Immature natural killer cell (primary cell): Measurements from ENCODE around the gene C1orf167. TPM values are rescaled to one million over a fixed set of nuclear protein-coding genes. Genes with fewer than 3 reads are reported as not detected.

ENCODE experiments used
- DNase-seq, 3 donors: peaks; one replicate each; pipeline ENCODE4 v3.0.0; 2022; ENCODE audit warnings: mixed read lengths in 1 of 3
- H3K27ac Mint-ChIP-seq, 6 donors: one replicate each; pipeline ENCODE4 v1.8.0; 2020; ENCODE audit warnings: mixed read lengths in 6 of 6, mild to moderate bottlenecking in 5 of 6, inconsistent platforms in 4 of 6, moderate library complexity in 3 of 6
- H3K27me3 Mint-ChIP-seq, 3 donors: one replicate each; pipeline ENCODE4 v1.8.0; 2020 to 2021; ENCODE audit warnings: low read depth in 3 of 3, mild to moderate bottlenecking in 3 of 3, mixed read lengths in 3 of 3, moderate library complexity in 3 of 3, inconsistent platforms in 1 of 3
- H3K36me3 Mint-ChIP-seq, 3 donors: one replicate each; pipeline ENCODE4 v1.8.0; 2020; ENCODE audit warnings: mixed read lengths in 3 of 3, inconsistent platforms in 2 of 3, mild to moderate bottlenecking in 2 of 3
- H3K4me1 Mint-ChIP-seq, 2 donors: one replicate each; pipeline ENCODE4 v1.8.0; 2020; ENCODE audit warnings: inconsistent platforms in 2 of 2, mild to moderate bottlenecking in 2 of 2, mixed read lengths in 2 of 2, moderate library complexity in 1 of 2
- H3K4me3 Mint-ChIP-seq, 5 donors: one replicate each; pipeline ENCODE4 v1.8.0; 2020; ENCODE audit warnings: mild to moderate bottlenecking in 5 of 5, mixed read lengths in 5 of 5, inconsistent platforms in 3 of 5, moderate library complexity in 3 of 5
- H3K9me3 Mint-ChIP-seq, 6 donors: one replicate each; pipeline ENCODE4 v1.8.0; 2020; ENCODE audit warnings: mild to moderate bottlenecking in 6 of 6, mixed read lengths in 6 of 6, inconsistent platforms in 4 of 6, moderate library complexity in 3 of 6
- polyA plus RNA-seq, 3 donors: library from polyadenylated mRNA; unstranded; fragments of 300-500 nt; fragmentation: Illumina TruSeq; gene quantifications; one replicate each; pipeline ENCODE4 v1.2.3, GENCODE V29; 2021

The C1orf167 gene
- polyA plus RNA-seq, 3 donors from 2014 or later: 3.0 TPM; not detected in 2

GRCh38 chr1:11761285-11761684 lies 708 bp upstream of the C1orf167 start:
- Mint-ChIP-seq H3K9me3 (no peaks in the 10 kb centered on the region), H3K4me1 (peaks cover 4 to 6% of the 10 kb centered on the region in 2 donors), H3K27ac (no peak overlapping the region), H3K4me3 (peak overlapping the region in 3 of 5 donors; percentile 44 to 60 (median 47)), H3K27me3 (peaks cover 4 to 14% (median 11%) of the 10 kb centered on the region in 3 donors), H3K36me3 (peaks cover 0 to 3% (median 0%) of the 10 kb centered on the region in 3 donors)
- no peak for DNase-seq

DNA sequence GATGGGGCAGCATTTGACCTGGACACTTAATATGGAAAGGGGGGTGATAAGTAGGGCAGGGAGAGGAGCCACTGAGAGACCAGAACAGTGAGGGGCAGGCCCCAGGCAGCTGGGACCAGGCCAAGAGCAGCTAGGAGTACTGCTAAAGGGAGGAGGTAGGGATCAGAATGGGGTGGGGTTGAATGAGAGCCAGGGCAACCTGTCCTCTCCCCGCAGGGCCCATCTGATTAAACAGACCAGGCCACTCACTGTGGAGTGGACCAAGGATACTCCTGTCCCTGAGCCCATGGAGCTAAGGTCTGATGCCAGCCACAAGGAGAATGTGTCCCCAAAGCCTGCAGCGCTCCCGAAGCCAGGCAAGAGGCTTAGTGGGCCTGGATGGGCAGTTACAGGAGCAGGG lies 2.1 kb downstream of the C1orf167 start:
- no peaks in the 10 kb centered on the region for H3K9me3 Mint-ChIP-seq
- H3K36me3 Mint-ChIP-seq: peaks cover 0 to 3% (median 0%) of the 10 kb centered on the region in 3 donors
- H3K27me3 Mint-ChIP-seq: peaks cover 4 to 13% (median 11%) of the 10 kb centered on the region in 3 donors
- H3K27ac Mint-ChIP-seq: no peak overlapping the region
- H3K4me1 Mint-ChIP-seq: peaks cover 4 to 6% of the 10 kb centered on the region in 2 donors
- H3K4me3 Mint-ChIP-seq: no peak overlapping the region
- DNase-seq: no peak

- Mint-ChIP-seq H3K9me3 (no peaks in the 10 kb centered on the region), H3K27ac (no peak overlapping the region), H3K4me1 (peaks cover 4 to 6% of the 10 kb centered on the region in 2 donors), H3K36me3 (peaks cover 0 to 3% (median 0%) of the 10 kb centered on the region in 3 donors), H3K4me3 (no peak overlapping the region), H3K27me3 (peaks cover 4 to 13% (median 9%) of the 10 kb centered on the region in 3 donors)
- no peak for DNase-seq
Observed at GRCh38 chr1:11764519-11764918, 2.5 kb downstream of the C1orf167 start.

DNA sequence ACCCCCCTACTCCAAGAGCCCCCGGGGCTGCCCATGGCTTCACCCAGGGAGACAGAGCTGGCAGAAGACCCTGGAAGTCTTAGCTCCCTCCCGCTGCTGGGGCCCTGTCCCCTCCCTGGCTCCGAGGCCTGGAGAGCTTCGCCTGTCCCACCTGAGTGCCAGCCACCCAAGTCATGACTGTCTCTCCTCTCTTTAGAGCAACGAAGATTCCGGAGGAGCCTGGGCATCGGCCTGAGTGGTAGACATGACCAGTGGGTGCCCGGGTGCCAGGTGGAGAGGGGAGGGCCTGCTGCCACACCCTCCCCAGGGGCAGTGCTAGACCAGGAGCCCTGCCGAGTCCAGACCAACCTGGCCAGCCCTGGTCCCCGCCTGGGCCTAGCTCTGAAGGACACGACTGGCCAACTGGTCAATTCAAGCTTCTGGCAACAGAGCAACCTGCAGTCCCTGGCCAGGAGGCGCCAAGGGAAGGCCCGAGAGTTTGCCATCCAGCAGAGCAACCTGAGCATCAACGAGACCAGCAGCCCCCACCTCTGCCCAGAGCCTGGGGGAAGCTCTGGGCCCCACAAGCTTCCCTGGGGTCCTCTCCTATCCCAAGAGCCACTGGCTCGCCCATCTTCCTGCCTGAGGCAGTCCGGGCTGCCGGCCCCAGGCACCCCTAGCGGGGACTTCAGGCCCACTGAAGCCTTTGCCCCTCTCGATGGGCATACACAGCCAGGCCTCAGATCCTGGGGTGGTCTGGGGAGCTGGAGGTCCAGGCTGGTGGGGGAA lies 3.9 kb downstream of the C1orf167 start:
- H3K4me1 Mint-ChIP-seq: peaks cover 4 to 6% of the 10 kb centered on the region in 2 donors
- peaks cover 4 to 7% (median 6%) of the 10 kb centered on the region in 3 donors for H3K27me3 Mint-ChIP-seq
- no peak for DNase-seq
- no peaks in the 10 kb centered on the region for H3K9me3 Mint-ChIP-seq
- H3K27ac Mint-ChIP-seq: no peak overlapping the region
- H3K4me3 Mint-ChIP-seq: no peak overlapping the region
- peaks cover 0 to 3% (median 0%) of the 10 kb centered on the region in 3 donors for H3K36me3 Mint-ChIP-seq

- Mint-ChIP-seq H3K27me3 (peaks cover 2 to 7% (median 4%) of the 10 kb centered on the region in 3 donors), H3K36me3 (no peaks in the 10 kb centered on the region), H3K9me3 (no peaks in the 10 kb centered on the region), H3K27ac (no peak overlapping the region), H3K4me1 (peaks cover under 1 to 4% of the 10 kb centered on the region in 2 donors), H3K4me3 (no peak overlapping the region)
- no peak for DNase-seq
Observed at GRCh38 chr1:11766429-11766776, 4.4 kb downstream of the C1orf167 start.

- Mint-ChIP-seq H3K4me3 (no peak overlapping the region), H3K27ac (no peak overlapping the region), H3K9me3 (no peaks in the 10 kb centered on the region), H3K27me3 (peaks cover 0 to 4% (median 2%) of the 10 kb centered on the region in 3 donors), H3K36me3 (no peaks in the 10 kb centered on the region), H3K4me1 (no peaks in the 10 kb centered on the region)
- DNase-seq: no peak
Observed at GRCh38 chr1:11767922-11768704, 6.1 kb downstream of the C1orf167 start.

GRCh38 chr1:11768821-11769220 lies 6.8 kb downstream of the C1orf167 start:
- Mint-ChIP-seq H3K36me3 (no peaks in the 10 kb centered on the region), H3K27me3 (peaks cover 0 to 4% (median 2%) of the 10 kb centered on the region in 3 donors), H3K4me1 (no peaks in the 10 kb centered on the region), H3K9me3 (no peaks in the 10 kb centered on the region), H3K4me3 (no peak overlapping the region), H3K27ac (no peak overlapping the region)
- DNase-seq: no peak

DNA sequence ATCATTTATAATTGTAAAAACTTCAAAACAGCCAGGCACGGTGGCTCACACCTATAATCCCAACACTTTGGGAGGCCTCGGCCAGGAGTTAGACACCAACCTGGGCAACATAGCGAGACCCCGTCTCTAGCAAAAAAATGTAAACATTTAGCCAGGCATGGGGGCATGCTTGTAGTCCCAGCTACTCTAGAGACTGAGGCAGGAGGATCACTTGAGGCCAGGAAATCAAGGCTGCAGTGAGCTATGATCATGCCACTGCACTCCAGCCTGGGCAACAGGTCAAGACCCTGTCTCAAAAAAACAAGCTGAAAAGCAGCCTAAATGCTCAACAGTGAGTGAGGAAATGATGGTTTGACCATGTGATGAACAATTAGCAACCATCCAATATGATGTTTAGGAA lies 7.3 kb downstream of the C1orf167 start:
- no peaks in the 10 kb centered on the region for H3K9me3 Mint-ChIP-seq
- H3K36me3 Mint-ChIP-seq: no peaks in the 10 kb centered on the region
- H3K4me3 Mint-ChIP-seq: no peak overlapping the region
- no peaks in the 10 kb centered on the region for H3K4me1 Mint-ChIP-seq
- peaks cover 0 to 4% (median 2%) of the 10 kb centered on the region in 3 donors for H3K27me3 Mint-ChIP-seq
- no peak for DNase-seq
- no peak overlapping the region for H3K27ac Mint-ChIP-seq

GRCh38 chr1:11770011-11770410 lies 8.0 kb downstream of the C1orf167 start:
- no peak overlapping the region for H3K27ac Mint-ChIP-seq
- H3K4me3 Mint-ChIP-seq: no peak overlapping the region
- H3K27me3 Mint-ChIP-seq: peaks cover 0 to 3% (median 2%) of the 10 kb centered on the region in 3 donors
- no peaks in the 10 kb centered on the region for H3K4me1 Mint-ChIP-seq
- no peaks in the 10 kb centered on the region for H3K36me3 Mint-ChIP-seq
- DNase-seq: no peak
- no peaks in the 10 kb centered on the region for H3K9me3 Mint-ChIP-seq

- H3K9me3 Mint-ChIP-seq: no peaks in the 10 kb centered on the region
- DNase-seq: no peak
- H3K36me3 Mint-ChIP-seq: no peaks in the 10 kb centered on the region
- no peak overlapping the region for H3K27ac Mint-ChIP-seq
- peaks cover 0 to 1% (median 0%) of the 10 kb centered on the region in 3 donors for H3K27me3 Mint-ChIP-seq
- no peaks in the 10 kb centered on the region for H3K4me1 Mint-ChIP-seq
- H3K4me3 Mint-ChIP-seq: no peak overlapping the region
Observed at GRCh38 chr1:11771481-11772043, 9.6 kb downstream of the C1orf167 start.

GRCh38 chr1:11772458-11772857 lies 10.5 kb downstream of the C1orf167 start:
- Mint-ChIP-seq H3K9me3 (no peaks in the 10 kb centered on the region), H3K36me3 (no peaks in the 10 kb centered on the region), H3K27me3 (peaks cover 0 to 1% (median 0%) of the 10 kb centered on the region in 3 donors), H3K27ac (no peak overlapping the region), H3K4me1 (no peaks in the 10 kb centered on the region), H3K4me3 (no peak overlapping the region)
- DNase-seq: no peak

GRCh38 chr1:11774753-11775152 lies 12.8 kb downstream of the C1orf167 start:
- DNase-seq: no peak
- no peaks in the 10 kb centered on the region for H3K4me1 Mint-ChIP-seq
- H3K4me3 Mint-ChIP-seq: no peak overlapping the region
- H3K27ac Mint-ChIP-seq: no peak overlapping the region
- no peaks in the 10 kb centered on the region for H3K9me3 Mint-ChIP-seq
- H3K27me3 Mint-ChIP-seq: peaks cover 0 to 1% (median 0%) of the 10 kb centered on the region in 3 donors
- H3K36me3 Mint-ChIP-seq: no peaks in the 10 kb centered on the region

- Mint-ChIP-seq H3K27me3 (peaks cover 0 to 4% (median 0%) of the 10 kb centered on the region in 3 donors), H3K9me3 (no peaks in the 10 kb centered on the region), H3K4me3 (no peak overlapping the region), H3K27ac (no peak overlapping the region), H3K36me3 (no peaks in the 10 kb centered on the region), H3K4me1 (no peaks in the 10 kb centered on the region)
- DNase-seq: no peak
Observed at GRCh38 chr1:11777658-11778322, 15.8 kb downstream of the C1orf167 start.
